WI38 (cell line): ENCODE measurements around the gene IL20RA.

ENCODE experiments used
- H3K4me3 ChIP-seq: 2 replicates; pipeline ENCODE4 v1.5.1; 2011; ENCODE audit warnings: low read depth, mild to moderate bottlenecking, control low read depth, low read length
- CTCF ChIP-seq: IDR thresholded peaks from 2 replicates; pipeline ENCODE4 v1.5.1; 2012; ENCODE audit warnings: low read depth, mild to moderate bottlenecking, control low read depth, low read length

Gene IL20RA

DNA sequence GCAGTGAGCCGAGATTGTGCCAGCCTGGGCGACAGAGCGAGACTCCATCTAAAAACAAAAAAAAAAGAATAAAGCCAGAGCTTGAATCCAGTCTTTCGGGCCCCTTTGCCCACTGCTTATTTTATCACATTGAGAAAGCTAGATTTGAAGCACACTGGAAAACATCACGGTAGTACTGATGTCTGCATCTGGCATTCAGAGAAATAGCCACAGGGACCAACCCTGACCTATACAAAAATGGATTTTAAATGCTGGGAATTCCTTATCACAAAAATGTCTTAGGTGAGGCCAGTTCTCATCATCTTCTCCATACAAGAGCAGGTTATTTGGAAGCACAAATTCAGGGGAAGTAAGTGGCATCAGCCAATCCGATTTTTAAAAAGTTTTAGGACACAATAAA is 73.2 kb downstream of the IL20RA start:
- TF ChIP-seq CTCF, result no peak
- H3K4me3 ChIP-seq, result no peak overlapping the region

- H3K4me3 ChIP-seq, result no peak overlapping the region
- no peak for TF ChIP-seq CTCF
These were observed 74.8 kb downstream of the IL20RA start for GRCh38 chr6:136969930-136970329.

DNA sequence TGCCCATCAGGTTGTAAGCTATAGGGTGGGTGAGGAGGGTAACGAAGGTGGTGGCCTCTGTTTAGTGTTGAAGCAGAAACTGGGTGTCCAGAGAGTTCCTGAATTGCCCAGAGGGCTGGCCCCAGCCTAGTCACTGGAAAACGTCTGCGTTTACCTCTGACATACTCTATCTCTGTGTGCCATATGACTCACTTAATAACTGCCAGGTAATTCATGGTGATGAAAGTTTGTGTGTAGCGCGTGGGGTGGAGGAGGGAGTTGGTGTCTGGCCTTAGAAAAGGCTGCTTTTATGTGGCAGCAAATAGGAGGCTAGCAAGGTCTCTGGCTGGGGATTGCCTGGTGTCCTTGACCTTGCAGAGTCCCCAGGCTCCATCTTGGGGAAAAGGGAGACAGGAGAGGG is 75.3 kb downstream of the IL20RA start:
- no peak for TF ChIP-seq CTCF
- H3K4me3 ChIP-seq, result no peak overlapping the region

GRCh38 chr6:136968837-136969236 is 75.9 kb downstream of the IL20RA start:
- TF ChIP-seq CTCF, result no peak
- H3K4me3 ChIP-seq, result no peak overlapping the region

DNA sequence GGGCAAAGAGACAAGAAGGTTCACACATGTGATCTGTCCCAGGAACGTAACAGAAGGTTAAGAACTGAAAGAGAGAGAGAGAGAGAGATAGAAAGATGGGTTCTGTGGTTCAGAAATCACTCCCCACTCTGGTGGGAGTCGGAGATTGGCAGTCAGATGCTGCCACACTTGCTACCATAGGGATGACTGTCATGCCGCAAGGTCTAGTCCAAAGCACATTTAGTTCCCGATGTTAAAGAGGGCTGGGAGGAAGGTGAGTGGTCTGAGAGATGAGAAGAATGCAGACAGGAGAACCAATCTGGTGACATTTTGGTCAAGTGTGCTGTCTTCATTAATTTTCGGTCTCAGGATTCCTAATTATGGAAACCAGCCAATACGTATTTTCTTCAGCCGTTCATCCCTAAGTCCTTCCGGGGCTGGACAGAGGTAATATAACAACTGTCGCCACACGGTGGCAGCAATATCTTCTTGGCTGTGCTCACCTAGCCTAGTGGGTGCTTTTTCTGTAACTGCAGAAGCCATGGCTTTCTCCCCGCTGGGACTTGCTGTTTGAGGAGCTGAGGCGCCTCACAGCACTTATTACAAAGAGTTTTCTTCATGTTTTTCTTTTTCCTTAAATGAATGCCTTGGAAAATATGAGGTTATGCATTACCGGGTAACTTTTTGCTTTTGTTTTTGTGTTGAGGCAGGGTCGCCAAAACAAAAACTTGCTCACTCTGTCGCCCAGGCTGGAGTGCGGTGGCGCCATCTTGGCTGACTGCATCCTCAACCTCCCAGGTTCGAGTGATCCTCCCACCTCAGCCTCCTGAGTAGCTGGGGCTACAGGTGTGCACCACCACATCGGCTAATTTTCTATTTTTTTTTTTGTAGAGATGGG is 76.7 kb downstream of the IL20RA start:
- H3K4me3 ChIP-seq, result no peak overlapping the region
- TF ChIP-seq CTCF, result peak; percentile 37; the same call in 1 of the 2 replicates

DNA sequence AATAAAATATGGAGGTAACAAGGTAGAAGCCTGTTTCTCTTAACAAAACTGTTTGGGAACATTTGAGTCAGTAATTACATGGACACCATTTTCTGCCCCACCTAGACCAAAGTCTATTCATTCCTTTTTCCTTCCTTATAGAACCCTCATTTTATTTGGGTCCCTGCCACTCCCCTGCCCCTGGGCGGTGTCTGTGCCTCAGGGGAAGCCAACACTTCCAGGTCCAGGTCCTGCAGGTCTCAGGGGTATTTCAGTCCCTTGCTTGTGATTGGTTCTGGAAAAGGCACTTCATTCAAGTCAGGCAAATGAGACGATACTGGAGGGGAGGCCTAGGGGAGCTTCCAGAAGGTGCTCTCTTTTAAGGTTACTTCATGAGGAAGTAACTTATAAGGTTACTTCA is 80.4 kb downstream of the IL20RA start:
- no peak overlapping the region for H3K4me3 ChIP-seq
- TF ChIP-seq CTCF, result no peak

DNA sequence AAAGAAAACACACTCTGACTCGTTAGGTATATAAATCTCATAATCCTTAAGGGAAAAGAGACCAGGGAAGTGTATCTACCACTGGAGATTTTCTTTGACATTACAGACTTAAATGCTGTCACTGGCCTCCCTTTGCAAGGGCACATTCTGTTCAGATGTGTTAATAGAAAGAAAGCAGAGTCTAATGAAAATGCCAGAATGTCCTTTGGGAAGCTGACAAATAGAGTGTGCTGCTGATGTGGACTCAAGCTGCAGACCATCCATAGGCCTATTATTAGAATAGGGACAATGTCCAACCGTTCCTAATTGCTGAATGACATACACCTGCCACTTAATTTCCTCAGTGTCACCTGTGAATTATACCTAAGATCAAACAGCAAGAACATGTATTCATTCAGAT is 81.5 kb downstream of the IL20RA start:
- H3K4me3 ChIP-seq, result no peak overlapping the region
- TF ChIP-seq CTCF, result no peak
